H9 (cell line): ENCODE measurements around the gene CHSY1. TPM values are rescaled to one million over a fixed set of nuclear protein-coding genes. Genes with fewer than 3 reads are reported as not detected.

Experiments used
- DNase-seq: peaks from one replicate; pipeline ENCODE4 v3.0.0-alpha.2; 2017
- H2AFZ ChIP-seq: one replicate; pipeline ENCODE4 v1.6.1; 2013; ENCODE audit warnings: mild to moderate bottlenecking, low read length, control low read depth, moderate library complexity
- H2AK5ac ChIP-seq: 2 replicates; pipeline ENCODE4 v1.6.1; 2013; ENCODE audit warnings: low read length, control low read depth, mixed read lengths; ENCODE audit not compliant: insufficient read length
- H2BK120ac ChIP-seq: one replicate; pipeline ENCODE4 v1.6.1; 2013; ENCODE audit warnings: low read depth, mild to moderate bottlenecking, low read length, control low read depth, inconsistent platforms; ENCODE audit not compliant: poor library complexity, severe bottlenecking
- H2BK12ac ChIP-seq: 2 replicates; pipeline ENCODE4 v1.6.1; 2013; ENCODE audit warnings: low read length, control low read depth, mixed read lengths, low read depth; ENCODE audit not compliant: insufficient read length
- H2BK15ac ChIP-seq: 2 replicates; pipeline ENCODE4 v1.6.1; 2013; ENCODE audit warnings: low read depth, low read length, control low read depth
- H2BK20ac ChIP-seq: one replicate; pipeline ENCODE4 v1.6.1; 2013; ENCODE audit warnings: low read depth, mild to moderate bottlenecking, low read length, control low read depth, inconsistent platforms; ENCODE audit not compliant: poor library complexity, severe bottlenecking
- H2BK5ac ChIP-seq: 2 replicates; pipeline ENCODE4 v1.6.1; 2013; ENCODE audit warnings: low read length, control low read depth, mixed read lengths; ENCODE audit not compliant: insufficient read length
- H3K14ac ChIP-seq: 2 replicates; pipeline ENCODE4 v1.6.1; 2013; ENCODE audit warnings: low read length, control low read depth; ENCODE audit not compliant: insufficient read depth
- H3K18ac ChIP-seq: 2 replicates; pipeline ENCODE4 v1.6.1; 2013; ENCODE audit warnings: low read depth, mild to moderate bottlenecking, mixed read lengths, low read length, control low read depth; ENCODE audit not compliant: insufficient read length
- H3K23ac ChIP-seq: 2 replicates; pipeline ENCODE4 v1.6.1; 2013; ENCODE audit warnings: low read length, control low read depth, mixed read lengths, low read depth; ENCODE audit not compliant: insufficient read length
- H3K23me2 ChIP-seq: 2 replicates; pipeline ENCODE4 v1.6.1; 2013; ENCODE audit warnings: low read depth, mild to moderate bottlenecking, mixed read lengths, low read length, control low read depth; ENCODE audit not compliant: insufficient read length, poor library complexity, severe bottlenecking
- H3K27ac ChIP-seq: 2 replicates; pipeline ENCODE4 v1.5.1; 2013; ENCODE audit warnings: low read length, control low read depth, mixed read lengths, low read depth; ENCODE audit not compliant: insufficient read length
- H3K27me3 ChIP-seq: 2 replicates; pipeline ENCODE4 v1.6.1; 2013; ENCODE audit warnings: low read length, control low read depth, inconsistent platforms; ENCODE audit not compliant: insufficient read depth
- H3K4ac ChIP-seq: 2 replicates; pipeline ENCODE4 v1.6.1; 2013; ENCODE audit warnings: low read depth, mild to moderate bottlenecking, control low read depth, inconsistent platforms, low read length, moderate library complexity
- H3K4me1 ChIP-seq: 2 replicates; pipeline ENCODE4 v1.6.1; 2013; ENCODE audit warnings: low read length, control low read depth, inconsistent platforms; ENCODE audit not compliant: insufficient read depth
- H3K4me2 ChIP-seq: 2 replicates; pipeline ENCODE4 v1.6.1; 2013; ENCODE audit warnings: low read length, control low read depth, mixed read lengths; ENCODE audit not compliant: insufficient read length, insufficient read depth
- H3K56ac ChIP-seq: 2 replicates; pipeline ENCODE4 v1.6.1; 2013; ENCODE audit warnings: low read depth, mild to moderate bottlenecking, mixed read lengths, low read length, control low read depth; ENCODE audit not compliant: insufficient read length
- H3K79me1 ChIP-seq: 2 replicates; pipeline ENCODE4 v1.6.1; 2013; ENCODE audit warnings: low read depth, mild to moderate bottlenecking, moderate library complexity, low read length, control low read depth, inconsistent platforms; ENCODE audit not compliant: insufficient read depth, poor library complexity, severe bottlenecking
- H3K79me2 ChIP-seq: 2 replicates; pipeline ENCODE4 v1.6.1; 2013; ENCODE audit warnings: low read length, control low read depth, inconsistent platforms; ENCODE audit not compliant: insufficient read depth
- H3K9ac ChIP-seq: 2 replicates; pipeline ENCODE4 v1.6.1; 2013; ENCODE audit warnings: low read length, control low read depth, mixed read lengths; ENCODE audit not compliant: insufficient read length; ENCODE audit errors: extremely low read depth
- H3K9me3 ChIP-seq: one replicate; pipeline ENCODE4 v1.6.1; 2013; ENCODE audit warnings: low read depth, low read length, inconsistent platforms; ENCODE audit not compliant: control insufficient read depth
- H3T11ph ChIP-seq: one replicate; pipeline ENCODE4 v1.6.1; 2013; ENCODE audit warnings: mild to moderate bottlenecking, low read length, control low read depth, inconsistent platforms
- H4K20me1 ChIP-seq: one replicate; pipeline ENCODE4 v1.6.1; 2013; ENCODE audit not compliant: control insufficient read depth, insufficient read length, insufficient read depth
- H4K5ac ChIP-seq: 2 replicates; pipeline ENCODE4 v1.6.1; 2013; ENCODE audit warnings: low read depth, mild to moderate bottlenecking, mixed read lengths, low read length, control low read depth; ENCODE audit not compliant: insufficient read length
- H4K8ac ChIP-seq: replicated peaks from 2 replicates; pipeline ENCODE4 v1.6.1; 2013; ENCODE audit warnings: low read length, control low read depth, mixed read lengths, low read depth; ENCODE audit not compliant: insufficient read length
- H4K91ac ChIP-seq: 2 replicates; pipeline ENCODE4 v1.6.1; 2013; ENCODE audit warnings: low read depth, mild to moderate bottlenecking, moderate library complexity, mixed read lengths, low read length, control low read depth; ENCODE audit not compliant: insufficient read length
- H3K27ac Mint-ChIP-seq, 3 experiments: 2 replicates in 2 of 3; 3 replicates in 1 of 3; pipeline ENCODE4 v1.8.0; 2020 to 2021; ENCODE audit warnings: mixed read lengths in 3 of 3, mild to moderate bottlenecking in 1 of 3, moderate library complexity in 1 of 3
- H3K27me3 Mint-ChIP-seq: 2 replicates; pipeline ENCODE4 v1.8.0; 2021; ENCODE audit warnings: low read depth, mild to moderate bottlenecking, moderate library complexity, mixed read lengths
- H3K36me3 Mint-ChIP-seq, 3 experiments: 2 replicates in 2 of 3; 3 replicates in 1 of 3; pipeline ENCODE4 v1.8.0; 2020 to 2021; ENCODE audit warnings: low read depth in 3 of 3, mixed read lengths in 3 of 3; ENCODE audit not compliant: insufficient read depth in 1 of 3
- H3K4me1 Mint-ChIP-seq, 2 experiments: 2 replicates each; pipeline ENCODE4 v1.8.0; 2020; ENCODE audit warnings: mixed read lengths in 2 of 2
- H3K4me3 Mint-ChIP-seq, 2 experiments: 2 replicates in 1 of 2; 3 replicates in 1 of 2; pipeline ENCODE4 v1.8.0; 2020 to 2021; ENCODE audit warnings: mild to moderate bottlenecking in 2 of 2, mixed read lengths in 2 of 2, moderate library complexity in 1 of 2
- H3K9me3 Mint-ChIP-seq, 2 experiments: 2 replicates in 1 of 2; 3 replicates in 1 of 2; pipeline ENCODE4 v1.8.0; 2020; ENCODE audit warnings: mild to moderate bottlenecking in 2 of 2, mixed read lengths in 2 of 2, moderate library complexity in 1 of 2
- CTCF ChIP-seq: fragments of 200-600 bp; sonication (generic); conservative IDR thresholded peaks from 3 replicates; pipeline ENCODE4 v1.8.0; 2021; ENCODE audit warnings: antibody characterized with exemption, mild to moderate bottlenecking
- WGBS: extraction: QIAGEN DNeasy Blood & Tissue Kit; methylation state at CpG from one replicate; pipeline ENCODE4 v1.1.7; 2013; ENCODE audit warnings: missing lambda C conversion rate, low lambda C conversion rate, mixed read lengths; ENCODE audit not compliant: insufficient read length; ENCODE audit errors: extremely low coverage; 5-methylcytosine and 5-hydroxymethylcytosine counted together
- total RNA-seq: library from RNA; stranded (reverse); gene quantifications from 2 replicates; pipeline ENCODE4 v1.2.1, GENCODE V29; 2021

Gene CHSY1
- total RNA-seq, 1 experiment from 2014 or later, result 68.3 TPM

- Mint-ChIP-seq H3K9me3 (peaks cover 7 to 12% of the 10 kb centered on the region in 2 experiments; a peak in 4 of 5 replicates), H3K36me3 (peaks cover 11 to 12% (median 11%) of the 10 kb centered on the region in 3 experiments), H3K4me3 (no peak overlapping the region), H3K27ac (no peak overlapping the region; a peak in 1 of 7 replicates), H3K4me1 (peaks cover 14 to 16% of the 10 kb centered on the region in 2 experiments), H3K27me3 (peaks cover 3% of the 10 kb centered on the region; the same call in 1 of the 2 replicates)
- H2BK15ac ChIP-seq, result no peak overlapping the region
- H3K56ac ChIP-seq, result no peak overlapping the region
- no peaks in the 10 kb centered on the region for H3K79me2 ChIP-seq
- no peaks in the 10 kb centered on the region for H3K79me1 ChIP-seq
- no peak overlapping the region for H3K4me2 ChIP-seq
- no peaks in the 10 kb centered on the region for H4K20me1 ChIP-seq
- no peak overlapping the region for H3K23ac ChIP-seq
- no peak overlapping the region for H2AK5ac ChIP-seq
- H2AFZ ChIP-seq, result no peak overlapping the region
- H3K23me2 ChIP-seq, result no peaks in the 10 kb centered on the region
- H3T11ph ChIP-seq, result no peak overlapping the region
- H4K5ac ChIP-seq, result no peak overlapping the region
- H3K9me3 ChIP-seq, result no peaks in the 10 kb centered on the region
- H2BK20ac ChIP-seq, result no peak overlapping the region
- H3K9ac ChIP-seq, result no peak overlapping the region
- H2BK120ac ChIP-seq, result no peak overlapping the region
- no peak overlapping the region for H4K8ac ChIP-seq
- no peak overlapping the region for H3K4ac ChIP-seq
- DNase-seq, result no peak
- H3K27me3 ChIP-seq, result no peaks in the 10 kb centered on the region
- H3K14ac ChIP-seq, result no peak overlapping the region
- no peak for TF ChIP-seq CTCF
- no peaks in the 10 kb centered on the region; the same call in 1 of the 2 replicates for H3K4me1 ChIP-seq
- WGBS, result no CpG with 5 or more reads among the region's 18 CpGs
- H4K91ac ChIP-seq, result no peak overlapping the region
- no peak overlapping the region for H2BK12ac ChIP-seq
- no peak overlapping the region for H2BK5ac ChIP-seq
- no peak overlapping the region for H3K27ac ChIP-seq
- H3K18ac ChIP-seq, result no peak overlapping the region
These were observed 123.4 kb downstream of the CHSY1 start for GRCh38 chr15:101128221-101129015.
